Measurements from ENCODE around the gene TLL2.

GRCh38 chr10:96500519-96500918, 13.2 kb downstream of the TLL2 start:
- TF ChIP-seq CBFB (CRISPR knock-in tag; IDR thresholded peaks at IDR 0.05) = no peak
- no peak for TF ChIP-seq TEAD1 (CRISPR knock-in tag; IDR thresholded peaks at IDR 0.05)
- TF ChIP-seq CTCF (IDR thresholded peaks at IDR 0.05 in 2 of 3, conservative IDR thresholded peaks at IDR 0.05 in 1 of 3; ENCODE audit: insufficient read depth in 2 of 3, low read depth in 1 of 3, low read length in 3 of 3) = no peak
- no peak for TF ChIP-seq IFI16 (CRISPR knock-in tag; IDR thresholded peaks at IDR 0.05)
- TF ChIP-seq PREB (CRISPR knock-in tag; IDR thresholded peaks at IDR 0.05) = no peak
- no peak for TF ChIP-seq HNRNPLL (IDR thresholded peaks at IDR 0.05; ENCODE audit: low read depth, low read length, poor library complexity, severe bottlenecking)
- TF ChIP-seq SMARCA5 (IDR thresholded peaks at IDR 0.05) = no peak
- no peak for TF ChIP-seq POLR2A (conservative IDR thresholded peaks at IDR 0.05)
- no peak for TF ChIP-seq PRPF4 (IDR thresholded peaks at IDR 0.05; ENCODE audit: insufficient read depth, low read depth, low read length, poor library complexity, severe bottlenecking)
- TF ChIP-seq RAD21 (CRISPR knock-in tag; conservative IDR thresholded peaks at IDR 0.05 in 1 of 2, IDR thresholded peaks at IDR 0.05 in 1 of 2) = no peak
- no peak for TF ChIP-seq PYGO2 (tag; IDR thresholded peaks at IDR 0.05)

Data from K562 (cell line).